Measurements from ENCODE around the gene SCN3A. TPM values are rescaled to one million over a fixed set of nuclear protein-coding genes. Genes with fewer than 3 reads are reported as not detected.

The SCN3A gene
- total and polyA plus RNA-seq, 5 donors from 2014 or later: 0.09 TPM; not detected in 4

- H3K4me3 Mint-ChIP-seq: no peak overlapping the region
- Histone ChIP-seq H3K27me3 (ENCODE audit: control insufficient read depth, insufficient read depth, low read length) (no peaks in the 10 kb centered on the region), H3K36me3 (ENCODE audit: control insufficient read depth, insufficient read depth, low read length) (no peaks in the 10 kb centered on the region), H3K27ac (ENCODE audit: insufficient read depth, low read length, poor library complexity, severe bottlenecking) (no peak overlapping the region), H3K4me1 (ENCODE audit: control insufficient read depth, insufficient read depth, low read length, poor library complexity, severe bottlenecking) (no peaks in the 10 kb centered on the region), H3K4me3 (ENCODE audit: low read depth, low read length) (no peak overlapping the region), H3K9me3 (ENCODE audit: control insufficient read depth in 2 of 2, low read length in 2 of 2) (peaks cover 0 to 7% of the 10 kb centered on the region in 2 experiments)
- no peaks in the 10 kb centered on the region for H3K4me1 Mint-ChIP-seq
- no peak for DNase-seq
- H3K27ac Mint-ChIP-seq: no peak overlapping the region
- no peak for ATAC-seq (ENCODE audit: low read depth in 2 of 2)
- H3K27me3 Mint-ChIP-seq: no peaks in the 10 kb centered on the region
- no peaks in the 10 kb centered on the region for H3K36me3 Mint-ChIP-seq
- peaks cover 0 to 18% (median under 1%) of the 10 kb centered on the region in 7 donors for H3K9me3 Mint-ChIP-seq
Measured at GRCh38 chr2:165078913-165079312, 124.9 kb downstream of the SCN3A start.

DNA sequence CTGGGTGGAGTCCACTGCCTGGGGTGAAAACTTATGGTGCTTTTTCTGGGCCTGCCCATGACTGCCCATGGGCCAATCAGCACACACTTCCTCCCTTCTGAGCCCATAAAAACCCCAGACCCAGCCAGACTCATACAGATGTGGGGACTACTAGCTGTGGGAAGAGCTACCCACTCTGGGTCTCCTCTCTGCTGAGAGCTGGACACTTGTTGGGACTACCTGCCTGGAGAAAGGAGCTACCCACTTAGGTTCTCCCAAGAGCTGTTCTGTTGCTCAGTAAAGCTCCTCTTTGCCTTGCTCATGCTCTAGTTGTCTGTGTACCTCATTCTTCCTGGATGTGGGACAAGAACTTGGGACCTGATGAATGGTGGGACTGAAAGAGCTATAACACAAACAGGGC, 129.0 kb downstream of the SCN3A start:
- no peak for ATAC-seq (ENCODE audit: low read depth in 2 of 2)
- H3K27ac Mint-ChIP-seq: no peak overlapping the region
- no peaks in the 10 kb centered on the region for H3K4me1 Mint-ChIP-seq
- no peak overlapping the region for H3K4me3 Mint-ChIP-seq
- no peaks in the 10 kb centered on the region for H3K36me3 Mint-ChIP-seq
- Histone ChIP-seq H3K27ac (ENCODE audit: insufficient read depth, low read length, poor library complexity, severe bottlenecking) (no peak overlapping the region), H3K9me3 (ENCODE audit: control insufficient read depth in 2 of 2, low read length in 2 of 2) (no peaks in the 10 kb centered on the region), H3K4me1 (ENCODE audit: control insufficient read depth, insufficient read depth, low read length, poor library complexity, severe bottlenecking) (no peaks in the 10 kb centered on the region), H3K36me3 (ENCODE audit: control insufficient read depth, insufficient read depth, low read length) (no peaks in the 10 kb centered on the region), H3K27me3 (ENCODE audit: control insufficient read depth, insufficient read depth, low read length) (no peaks in the 10 kb centered on the region), H3K4me3 (ENCODE audit: low read depth, low read length) (no peak overlapping the region)
- H3K9me3 Mint-ChIP-seq: peaks cover 2 to 6% (median 4%) of the 10 kb centered on the region in 7 donors
- DNase-seq: no peak
- no peaks in the 10 kb centered on the region for H3K27me3 Mint-ChIP-seq

DNA sequence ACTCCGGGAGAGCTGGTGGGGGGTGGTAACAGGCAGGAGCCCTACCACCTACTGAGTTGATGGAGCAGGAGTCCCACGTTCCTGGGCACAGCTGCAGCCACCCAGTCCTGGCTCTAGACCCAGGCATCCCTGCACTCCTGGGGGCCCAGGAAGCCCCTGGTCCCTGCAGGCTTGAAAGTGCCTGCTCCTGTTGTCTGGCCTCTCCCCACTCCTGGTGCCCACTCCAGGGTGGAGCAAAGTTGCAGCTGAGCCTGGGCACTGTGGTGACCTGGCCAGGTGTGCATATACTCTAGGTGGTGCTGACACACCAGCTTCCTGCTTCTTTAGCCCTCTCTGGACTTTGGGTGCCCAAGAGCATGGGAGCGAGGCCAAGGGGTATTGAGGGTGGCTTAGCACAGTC, 129.5 kb downstream of the SCN3A start:
- no peak for DNase-seq

DNA sequence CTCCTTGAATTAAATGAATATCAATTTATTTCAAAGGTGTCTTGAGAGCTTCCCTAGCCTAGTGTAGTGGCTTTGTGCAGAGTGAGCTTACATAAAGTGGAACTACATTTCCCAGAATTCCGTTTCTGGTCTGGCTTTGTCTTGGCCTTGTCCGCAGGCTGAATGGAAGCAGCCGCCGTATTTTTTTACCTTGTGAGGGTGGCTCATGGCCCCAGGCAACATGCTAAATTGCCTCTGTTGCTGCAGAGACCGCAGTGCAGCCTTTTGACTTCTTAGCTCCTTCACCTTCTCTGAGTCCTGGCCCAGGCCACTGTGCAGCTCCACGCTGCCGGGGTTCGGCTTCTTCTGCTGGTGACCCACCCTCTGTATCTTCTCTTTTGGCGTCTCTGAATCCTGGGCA, 133.8 kb downstream of the SCN3A start:
- H3K36me3 Mint-ChIP-seq: no peaks in the 10 kb centered on the region
- H3K27me3 Mint-ChIP-seq: no peaks in the 10 kb centered on the region

More for the DNA sequence above, 129.5 kb downstream of the SCN3A start:
- Histone ChIP-seq H3K4me1 (ENCODE audit: control insufficient read depth, insufficient read depth, low read length, poor library complexity, severe bottlenecking) (no peaks in the 10 kb centered on the region), H3K36me3 (ENCODE audit: control insufficient read depth, insufficient read depth, low read length) (no peaks in the 10 kb centered on the region), H3K4me3 (ENCODE audit: low read depth, low read length) (no peak overlapping the region), H3K27ac (ENCODE audit: insufficient read depth, low read length, poor library complexity, severe bottlenecking) (no peak overlapping the region), H3K27me3 (ENCODE audit: control insufficient read depth, insufficient read depth, low read length) (no peaks in the 10 kb centered on the region), H3K9me3 (ENCODE audit: control insufficient read depth in 2 of 2, low read length in 2 of 2) (no peaks in the 10 kb centered on the region)
- H3K36me3 Mint-ChIP-seq: no peaks in the 10 kb centered on the region
- H3K9me3 Mint-ChIP-seq: peaks cover 2 to 6% (median 4%) of the 10 kb centered on the region in 7 donors
- no peaks in the 10 kb centered on the region for H3K27me3 Mint-ChIP-seq
- H3K27ac Mint-ChIP-seq: no peak overlapping the region
- ATAC-seq (ENCODE audit: low read depth in 2 of 2): no peak
- no peak overlapping the region for H3K4me3 Mint-ChIP-seq
- H3K4me1 Mint-ChIP-seq: no peaks in the 10 kb centered on the region

GRCh38 chr2:165069151-165069550, 134.7 kb downstream of the SCN3A start:
- no peak for ATAC-seq (ENCODE audit: low read depth in 2 of 2)
- Histone ChIP-seq H3K9me3 (ENCODE audit: control insufficient read depth in 2 of 2, low read length in 2 of 2) (no peaks in the 10 kb centered on the region), H3K36me3 (ENCODE audit: control insufficient read depth, insufficient read depth, low read length) (no peaks in the 10 kb centered on the region), H3K27me3 (ENCODE audit: control insufficient read depth, insufficient read depth, low read length) (no peaks in the 10 kb centered on the region), H3K4me1 (ENCODE audit: control insufficient read depth, insufficient read depth, low read length, poor library complexity, severe bottlenecking) (no peaks in the 10 kb centered on the region), H3K4me3 (ENCODE audit: low read depth, low read length) (no peak overlapping the region), H3K27ac (ENCODE audit: insufficient read depth, low read length, poor library complexity, severe bottlenecking) (no peak overlapping the region)
- peak overlapping the region in 1 of 4 donors; percentile 73 for H3K4me3 Mint-ChIP-seq
- peaks cover 0 to 6% (median 4%) of the 10 kb centered on the region in 7 donors for H3K9me3 Mint-ChIP-seq
- H3K36me3 Mint-ChIP-seq: no peaks in the 10 kb centered on the region
- DNase-seq: no peak
- H3K27ac Mint-ChIP-seq: no peak overlapping the region
- H3K27me3 Mint-ChIP-seq: no peaks in the 10 kb centered on the region
- H3K4me1 Mint-ChIP-seq: no peaks in the 10 kb centered on the region

More for the DNA sequence above, 133.8 kb downstream of the SCN3A start:
- H3K4me1 ChIP-seq (ENCODE audit: control insufficient read depth, insufficient read depth, low read length, poor library complexity, severe bottlenecking): no peaks in the 10 kb centered on the region
- DNase-seq (no peak), ATAC-seq (ENCODE audit: low read depth in 2 of 2) (no peak)
- H3K4me1 Mint-ChIP-seq: no peaks in the 10 kb centered on the region
- no peak overlapping the region for H3K27ac Mint-ChIP-seq
- no peaks in the 10 kb centered on the region for H3K36me3 ChIP-seq (ENCODE audit: control insufficient read depth, insufficient read depth, low read length)
- peaks cover 0 to 6% (median 4%) of the 10 kb centered on the region in 7 donors for H3K9me3 Mint-ChIP-seq
- no peak overlapping the region for H3K27ac ChIP-seq (ENCODE audit: insufficient read depth, low read length, poor library complexity, severe bottlenecking)
- H3K27me3 ChIP-seq (ENCODE audit: control insufficient read depth, insufficient read depth, low read length): no peaks in the 10 kb centered on the region
- H3K4me3 ChIP-seq (ENCODE audit: low read depth, low read length): no peak overlapping the region
- no peaks in the 10 kb centered on the region for H3K9me3 ChIP-seq (ENCODE audit: control insufficient read depth in 2 of 2, low read length in 2 of 2)
- no peak overlapping the region for H3K4me3 Mint-ChIP-seq

DNA sequence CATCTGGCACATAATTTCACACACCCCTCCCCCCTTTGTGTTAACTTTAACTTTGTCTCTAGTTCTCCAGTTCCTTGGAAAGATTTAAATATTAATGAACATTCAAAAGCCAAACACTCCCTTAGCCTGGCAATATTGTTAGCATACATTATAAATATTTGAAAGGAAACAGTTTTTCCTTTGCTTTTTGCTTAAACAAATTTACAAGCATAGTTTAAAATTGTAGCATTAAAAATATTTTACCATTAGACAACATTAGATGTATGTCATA, 135.4 kb downstream of the SCN3A start:
- Histone ChIP-seq H3K27ac (ENCODE audit: insufficient read depth, low read length, poor library complexity, severe bottlenecking) (no peak overlapping the region), H3K4me1 (ENCODE audit: control insufficient read depth, insufficient read depth, low read length, poor library complexity, severe bottlenecking) (no peaks in the 10 kb centered on the region), H3K4me3 (ENCODE audit: low read depth, low read length) (no peak overlapping the region), H3K36me3 (ENCODE audit: control insufficient read depth, insufficient read depth, low read length) (no peaks in the 10 kb centered on the region), H3K27me3 (ENCODE audit: control insufficient read depth, insufficient read depth, low read length) (no peaks in the 10 kb centered on the region), H3K9me3 (ENCODE audit: control insufficient read depth in 2 of 2, low read length in 2 of 2) (no peaks in the 10 kb centered on the region)
- no peak for ATAC-seq (ENCODE audit: low read depth in 2 of 2)
- DNase-seq: no peak
- Mint-ChIP-seq H3K4me3 (no peak overlapping the region), H3K4me1 (no peaks in the 10 kb centered on the region), H3K36me3 (no peaks in the 10 kb centered on the region), H3K27me3 (no peaks in the 10 kb centered on the region), H3K27ac (no peak overlapping the region), H3K9me3 (peaks cover 0 to 2% (median under 1%) of the 10 kb centered on the region in 7 donors)

DNA sequence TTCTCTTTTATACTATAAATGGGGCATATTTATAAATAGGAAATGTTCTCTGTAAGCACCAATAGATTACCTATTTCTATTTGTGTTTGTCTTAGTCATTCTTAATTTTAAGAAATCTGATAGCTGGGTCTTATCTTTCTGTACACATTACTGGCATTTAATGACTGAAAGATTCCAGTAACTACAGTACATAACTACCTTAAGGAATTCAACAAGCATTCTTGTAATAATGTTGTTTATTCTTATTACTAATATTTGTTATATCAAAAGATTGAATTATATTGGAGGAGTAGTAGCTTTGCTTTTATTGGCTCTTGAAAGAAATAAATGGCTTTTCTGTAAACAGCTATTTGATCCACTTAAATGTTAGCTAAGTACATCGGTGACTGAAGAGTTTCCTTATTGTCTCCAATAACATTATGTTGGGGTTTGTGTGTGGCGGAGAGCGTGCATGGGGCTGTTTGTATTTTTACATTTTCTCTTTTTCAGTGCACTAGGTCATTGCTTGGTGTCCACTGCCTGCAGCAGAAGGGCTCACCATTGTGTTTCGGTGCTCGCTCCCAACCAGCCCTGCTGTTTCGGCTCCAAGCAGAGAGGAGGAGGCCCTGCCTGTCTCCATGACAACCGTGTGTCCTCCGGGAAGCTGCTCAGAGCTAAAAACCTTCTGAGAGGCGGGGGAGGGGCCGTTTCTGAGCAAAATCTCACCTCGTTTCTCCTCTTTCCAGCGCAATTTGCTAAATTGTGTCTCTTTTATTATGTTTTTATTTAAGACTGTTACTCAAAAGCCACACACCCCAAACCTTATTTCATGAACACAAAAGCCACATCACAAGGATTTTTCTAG, 136.0 kb downstream of the SCN3A start:
- no peaks in the 10 kb centered on the region for H3K4me1 ChIP-seq (ENCODE audit: control insufficient read depth, insufficient read depth, low read length, poor library complexity, severe bottlenecking)
- no peak for ATAC-seq (ENCODE audit: low read depth in 2 of 2)
- H3K27ac Mint-ChIP-seq: no peak overlapping the region
- H3K27ac ChIP-seq (ENCODE audit: insufficient read depth, low read length, poor library complexity, severe bottlenecking): no peak overlapping the region
- no peaks in the 10 kb centered on the region for H3K4me1 Mint-ChIP-seq
- H3K4me3 ChIP-seq (ENCODE audit: low read depth, low read length): no peak overlapping the region
- no peaks in the 10 kb centered on the region for H3K9me3 ChIP-seq (ENCODE audit: control insufficient read depth in 2 of 2, low read length in 2 of 2)
- H3K27me3 ChIP-seq (ENCODE audit: control insufficient read depth, insufficient read depth, low read length): no peaks in the 10 kb centered on the region
- no peaks in the 10 kb centered on the region for H3K36me3 ChIP-seq (ENCODE audit: control insufficient read depth, insufficient read depth, low read length)
- H3K9me3 Mint-ChIP-seq: peaks cover 0 to 2% (median 0%) of the 10 kb centered on the region in 7 donors
- H3K36me3 Mint-ChIP-seq: no peaks in the 10 kb centered on the region
- no peak for DNase-seq
- H3K27me3 Mint-ChIP-seq: no peaks in the 10 kb centered on the region
- H3K4me3 Mint-ChIP-seq: no peak overlapping the region

GRCh38 chr2:165064743-165065142, 139.1 kb downstream of the SCN3A start:
- ATAC-seq (ENCODE audit: low read depth in 2 of 2): no peak
- Mint-ChIP-seq H3K27ac (no peak overlapping the region), H3K4me1 (no peaks in the 10 kb centered on the region), H3K36me3 (no peaks in the 10 kb centered on the region), H3K27me3 (no peaks in the 10 kb centered on the region), H3K9me3 (peaks cover 0 to 3% (median 0%) of the 10 kb centered on the region in 7 donors), H3K4me3 (no peak overlapping the region)
- Histone ChIP-seq H3K27me3 (ENCODE audit: control insufficient read depth, insufficient read depth, low read length) (no peaks in the 10 kb centered on the region), H3K4me1 (ENCODE audit: control insufficient read depth, insufficient read depth, low read length, poor library complexity, severe bottlenecking) (no peaks in the 10 kb centered on the region), H3K9me3 (ENCODE audit: control insufficient read depth in 2 of 2, low read length in 2 of 2) (no peaks in the 10 kb centered on the region), H3K27ac (ENCODE audit: insufficient read depth, low read length, poor library complexity, severe bottlenecking) (no peak overlapping the region), H3K4me3 (ENCODE audit: low read depth, low read length) (no peak overlapping the region), H3K36me3 (ENCODE audit: control insufficient read depth, insufficient read depth, low read length) (no peaks in the 10 kb centered on the region)
- no peak for DNase-seq

Measured in CD4-positive, CD25-positive, alpha-beta regulatory T cell (primary cell).